CD14-positive monocyte (primary cell): ENCODE measurements around the gene DNAJC7. TPM values are rescaled to one million over a fixed set of nuclear protein-coding genes. Genes with fewer than 3 reads are reported as not detected.
A peak's percentile ranks its signal among the peaks of the same experiment; 100 is the strongest.

Experiments used
- DNase-seq, 3 donors: peaks; one replicate each; pipeline ENCODE4 v3.0.0-alpha.2; 2011 to 2022
- H2AFZ ChIP-seq: 2 replicates; pipeline ENCODE4 v1.6.0; 2012; ENCODE audit warnings: mild to moderate bottlenecking, low read depth, low read length, inconsistent platforms; ENCODE audit not compliant: insufficient read depth, poor library complexity, severe bottlenecking
- H3K27ac ChIP-seq, 2 donors: 1 replicate in 1 of 2; 2 replicates in 1 of 2; pipeline ENCODE4 v1.5.1; 2012 to 2013; ENCODE audit warnings: low read length in 2 of 2, control low read depth in 1 of 2, inconsistent platforms in 1 of 2, low read depth in 1 of 2, mild to moderate bottlenecking in 1 of 2
- H3K27me3 ChIP-seq, 2 donors: one replicate each; pipeline versions ENCODE4 v1.6.0 to v1.6.1; 2011 to 2013; ENCODE audit warnings: low read length in 2 of 2; ENCODE audit not compliant: control insufficient read depth in 2 of 2, insufficient read depth in 2 of 2
- H3K36me3 ChIP-seq, 2 donors: replicated peaks in 1 of 2; 1 replicate in 1 of 2; 2 replicates in 1 of 2; pipeline versions ENCODE4 v1.5.1 to v1.6.1; 2012 to 2013; ENCODE audit warnings: low read length in 2 of 2, control low read depth in 1 of 2, inconsistent platforms in 1 of 2, mild to moderate bottlenecking in 1 of 2; ENCODE audit not compliant: insufficient read depth in 2 of 2, control insufficient read depth in 1 of 2
- H3K4me1 ChIP-seq, 2 donors: 1 replicate in 1 of 2; 2 replicates in 1 of 2; pipeline versions ENCODE4 v1.5.1 to v1.6.1; 2012 to 2013; ENCODE audit warnings: low read length in 2 of 2, control low read depth in 1 of 2, inconsistent platforms in 1 of 2, mild to moderate bottlenecking in 1 of 2, moderate library complexity in 1 of 2; ENCODE audit not compliant: insufficient read depth in 2 of 2, control insufficient read depth in 1 of 2
- H3K4me2 ChIP-seq: replicated peaks from 2 replicates; pipeline ENCODE3; 2012; ENCODE audit warnings: low read length, moderate library complexity, mild to moderate bottlenecking; ENCODE audit not compliant: poor library complexity, severe bottlenecking; ENCODE audit errors: extremely low read depth
- H3K4me3 ChIP-seq, 3 experiments: fragments of 200-600 bp in 1 of 3; sonication (generic) in 1 of 3; replicated peaks in 1 of 3; 1 replicate in 2 of 3; 2 replicates in 1 of 3; pipeline ENCODE4 v1.5.1; 2011 to 2013; ENCODE audit warnings: low read length in 3 of 3, mild to moderate bottlenecking in 3 of 3, control low read depth in 2 of 3, low read depth in 2 of 3, inconsistent platforms in 1 of 3, moderate library complexity in 1 of 3
- H3K79me2 ChIP-seq: 2 replicates; pipeline ENCODE4 v1.6.0; 2012; ENCODE audit warnings: mild to moderate bottlenecking, control low read depth, inconsistent platforms, low read length, moderate library complexity; ENCODE audit not compliant: insufficient read depth
- H3K9ac ChIP-seq: 2 replicates; pipeline ENCODE4 v1.6.0; 2017; ENCODE audit warnings: low read length, mild to moderate bottlenecking; ENCODE audit not compliant: insufficient read depth, poor library complexity, severe bottlenecking
- H3K9me3 ChIP-seq, 2 donors: replicated peaks in 1 of 2; 1 replicate in 1 of 2; 2 replicates in 1 of 2; pipeline versions ENCODE4 v1.5.1 to v1.6.1; 2012 to 2013; ENCODE audit warnings: low read length in 2 of 2, control low read depth in 1 of 2; ENCODE audit not compliant: control insufficient read depth in 1 of 2, insufficient read depth in 1 of 2
- H4K20me1 ChIP-seq: 2 replicates; pipeline ENCODE4 v1.6.0; 2012; ENCODE audit warnings: mild to moderate bottlenecking, low read length, control low read depth, moderate library complexity; ENCODE audit not compliant: insufficient read depth
- H3K27ac Mint-ChIP-seq, 7 donors: one replicate each; pipeline ENCODE4 v1.8.0; 2020; ENCODE audit warnings: mild to moderate bottlenecking in 7 of 7, mixed read lengths in 7 of 7, moderate library complexity in 6 of 7, inconsistent platforms in 2 of 7
- H3K27me3 Mint-ChIP-seq, 3 donors: one replicate each; pipeline ENCODE4 v1.8.0; 2021 to 2022; ENCODE audit warnings: low read depth in 3 of 3, mild to moderate bottlenecking in 3 of 3, mixed read lengths in 3 of 3, moderate library complexity in 3 of 3, inconsistent platforms in 1 of 3
- H3K36me3 Mint-ChIP-seq, 2 donors: one replicate each; pipeline ENCODE4 v1.8.0; 2020; ENCODE audit warnings: mixed read lengths in 2 of 2, inconsistent platforms in 1 of 2, mild to moderate bottlenecking in 1 of 2
- H3K4me1 Mint-ChIP-seq: one replicate; pipeline ENCODE4 v1.8.0; 2020; ENCODE audit warnings: mild to moderate bottlenecking, mixed read lengths
- H3K4me3 Mint-ChIP-seq, 2 donors: one replicate each; pipeline ENCODE4 v1.8.0; 2020; ENCODE audit warnings: mild to moderate bottlenecking in 2 of 2, mixed read lengths in 2 of 2, moderate library complexity in 1 of 2
- H3K9me3 Mint-ChIP-seq, 7 donors: one replicate each; pipeline ENCODE4 v1.8.0; 2020 to 2022; ENCODE audit warnings: mixed read lengths in 7 of 7, mild to moderate bottlenecking in 6 of 7, moderate library complexity in 6 of 7, inconsistent platforms in 2 of 7
- WGBS: methylation state at CpG from one replicate; pipeline ENCODE4 v1.1.5; 2013; ENCODE audit warnings: missing lambda C conversion rate; ENCODE audit not compliant: insufficient coverage; 5-methylcytosine and 5-hydroxymethylcytosine counted together
- intact Hi-C, 2 donors: fragments of 100-400 bp; cut with micrococcal nuclease; formaldehyde crosslinking; loops; one replicate each; pipeline versions ENCODE4 v1.15.0 to v1.15.1; 2023
- polyA plus RNA-seq, 3 donors: library from polyadenylated mRNA; depleted of rRNA in 1 of 3; unstranded in 2 of 3; stranded (reverse) in 1 of 3; fragments of 300-500 nt in 2 of 3; fragments of >200 nt in 1 of 3; fragmentation: Illumina TruSeq in 2 of 3; gene quantifications; 1 replicate in 2 of 3; 2 replicates in 1 of 3; pipeline ENCODE4 v1.2.3, GENCODE V29; 2012 to 2021
- TF ChIP-seq, protein P1 (sequence below): fragments of 200-600 bp; IDR thresholded peaks from one replicate; pipeline ENCODE4 v1.8.0; 2022; ENCODE audit warnings: antibody characterized with exemption, mild to moderate bottlenecking

The DNAJC7 gene
- polyA plus RNA-seq, 3 donors, result 29.1 to 79.7 (median 59.6) TPM

DNA sequence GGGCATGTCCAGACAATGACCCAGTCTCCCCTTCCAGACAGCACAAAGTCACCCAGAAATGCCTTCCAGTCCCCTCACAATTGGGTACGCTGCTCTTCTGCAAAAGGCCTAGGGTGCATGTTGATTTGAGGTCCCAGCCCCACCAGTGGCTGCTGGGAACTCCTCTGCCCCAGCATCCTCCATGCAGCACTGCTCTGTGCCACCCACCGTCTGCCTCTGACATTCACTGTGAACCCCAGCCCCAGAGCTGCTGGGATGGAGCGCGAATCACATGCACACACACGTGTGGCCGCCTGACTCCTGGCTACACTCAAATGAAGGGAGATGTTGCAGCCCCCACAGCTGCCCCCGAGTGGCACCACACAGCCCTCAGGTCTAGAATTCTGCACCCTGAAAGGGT lies 34.4 kb upstream of the DNAJC7 start:
- Histone ChIP-seq H3K9me3 (no peaks in the 10 kb centered on the region), H3K27me3 (peaks cover 0 to 7% of the 10 kb centered on the region in 2 donors), H2AFZ (no peak overlapping the region), H3K36me3 (no peaks in the 10 kb centered on the region), H4K20me1 (no peaks in the 10 kb centered on the region), H3K9ac (no peak overlapping the region), H3K4me2 (no peak overlapping the region), H3K79me2 (no peaks in the 10 kb centered on the region), H3K4me3 (no peak overlapping the region), H3K27ac (no peak overlapping the region), H3K4me1 (peaks cover 9 to 12% of the 10 kb centered on the region in 2 donors)
- H3K9me3 Mint-ChIP-seq, result peaks cover 0 to 5% (median 0%) of the 10 kb centered on the region in 7 donors
- H3K27me3 Mint-ChIP-seq, result peaks cover 20 to 42% (median 30%) of the 10 kb centered on the region in 3 donors
- H3K4me3 Mint-ChIP-seq, result peak overlapping the region; percentile 64 to 89
- TF ChIP-seq, protein P1, sequence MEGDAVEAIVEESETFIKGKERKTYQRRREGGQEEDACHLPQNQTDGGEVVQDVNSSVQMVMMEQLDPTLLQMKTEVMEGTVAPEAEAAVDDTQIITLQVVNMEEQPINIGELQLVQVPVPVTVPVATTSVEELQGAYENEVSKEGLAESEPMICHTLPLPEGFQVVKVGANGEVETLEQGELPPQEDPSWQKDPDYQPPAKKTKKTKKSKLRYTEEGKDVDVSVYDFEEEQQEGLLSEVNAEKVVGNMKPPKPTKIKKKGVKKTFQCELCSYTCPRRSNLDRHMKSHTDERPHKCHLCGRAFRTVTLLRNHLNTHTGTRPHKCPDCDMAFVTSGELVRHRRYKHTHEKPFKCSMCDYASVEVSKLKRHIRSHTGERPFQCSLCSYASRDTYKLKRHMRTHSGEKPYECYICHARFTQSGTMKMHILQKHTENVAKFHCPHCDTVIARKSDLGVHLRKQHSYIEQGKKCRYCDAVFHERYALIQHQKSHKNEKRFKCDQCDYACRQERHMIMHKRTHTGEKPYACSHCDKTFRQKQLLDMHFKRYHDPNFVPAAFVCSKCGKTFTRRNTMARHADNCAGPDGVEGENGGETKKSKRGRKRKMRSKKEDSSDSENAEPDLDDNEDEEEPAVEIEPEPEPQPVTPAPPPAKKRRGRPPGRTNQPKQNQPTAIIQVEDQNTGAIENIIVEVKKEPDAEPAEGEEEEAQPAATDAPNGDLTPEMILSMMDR, result no peak
- 87% methylated on average over 6 of the region's 7 CpGs for WGBS
- peaks cover 14% of the 10 kb centered on the region for H3K4me1 Mint-ChIP-seq
- no peak overlapping the region for H3K27ac Mint-ChIP-seq
- no peaks in the 10 kb centered on the region for H3K36me3 Mint-ChIP-seq
- intact Hi-C loops, result no loop called here
- DNase-seq, result no peak

DNA sequence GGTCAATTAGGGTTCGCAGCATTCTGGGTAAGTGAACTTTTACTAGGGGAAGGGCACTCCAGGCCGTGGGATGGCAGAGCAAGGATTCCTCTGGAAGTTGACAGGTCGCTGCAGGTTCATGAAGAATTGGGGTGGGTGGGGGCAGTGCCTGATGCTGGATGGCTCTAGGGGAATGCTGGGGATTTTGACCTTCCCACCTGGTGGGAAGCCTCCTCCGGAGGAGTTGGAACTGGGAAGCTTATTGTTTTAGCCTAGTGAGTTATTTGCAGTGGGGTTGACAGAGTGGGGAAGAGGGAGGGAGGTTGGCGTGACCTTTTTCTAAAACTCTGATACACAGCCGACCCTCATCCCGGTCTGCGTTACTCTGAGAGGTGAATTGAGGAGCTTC lies 33.8 kb upstream of the DNAJC7 start:
- Histone ChIP-seq H4K20me1 (no peaks in the 10 kb centered on the region), H3K4me2 (peak overlapping the region; percentile 87), H2AFZ (peak overlapping the region; percentile 96), H3K4me3 (peak overlapping the region; percentile 35 to 69 (median 45)), H3K9ac (no peak overlapping the region), H3K9me3 (no peaks in the 10 kb centered on the region), H3K27me3 (peaks cover 0 to 7% of the 10 kb centered on the region in 2 donors), H3K27ac (no peak overlapping the region), H3K79me2 (no peaks in the 10 kb centered on the region), H3K36me3 (no peaks in the 10 kb centered on the region), H3K4me1 (peaks cover 9 to 12% of the 10 kb centered on the region in 2 donors)
- H3K36me3 Mint-ChIP-seq, result no peaks in the 10 kb centered on the region
- H3K27me3 Mint-ChIP-seq, result peaks cover 20 to 42% (median 30%) of the 10 kb centered on the region in 3 donors
- TF ChIP-seq, protein P1, result no peak
- H3K4me3 Mint-ChIP-seq, result peak overlapping the region; percentile 89 to 98
- peak overlapping the region in 2 of 7 donors; percentile 7 to 76 for H3K27ac Mint-ChIP-seq
- peaks cover 14% of the 10 kb centered on the region for H3K4me1 Mint-ChIP-seq
- H3K9me3 Mint-ChIP-seq, result peaks cover 0 to 5% (median 0%) of the 10 kb centered on the region in 7 donors
- 67% methylated on average over 8 of the region's 8 CpGs for WGBS
- no peak for DNase-seq
- intact Hi-C loops, result no loop called here
